Fibroblast of villous mesenchyme (primary cell): Measurements from ENCODE around the gene FBXW12. TPM values are rescaled to one million over a fixed set of nuclear protein-coding genes. Genes with fewer than 3 reads are reported as not detected.

ENCODE experiments used
- DNase-seq: peaks from one replicate; pipeline ENCODE4 v3.0.0-alpha.2; 2010; ENCODE audit warnings: low read depth
- H3K4me3 ChIP-seq: 2 replicates; pipeline ENCODE4 v1.5.1; 2011; ENCODE audit warnings: low read depth, mild to moderate bottlenecking, low read length
- total RNA-seq: library from RNA; depleted of rRNA; stranded (reverse); fragments of >200 nt; gene quantifications from 2 replicates; pipeline ENCODE4 v1.2.3, GENCODE V29; 2012
- TF ChIP-seq, protein P1 (sequence below): IDR thresholded peaks from 2 replicates; pipeline ENCODE4 v1.5.1; 2012; ENCODE audit warnings: low read depth, mild to moderate bottlenecking, low read length; ENCODE audit not compliant: insufficient read depth

FBXW12 gene
- total RNA-seq, 1 donor = not detected

DNA sequence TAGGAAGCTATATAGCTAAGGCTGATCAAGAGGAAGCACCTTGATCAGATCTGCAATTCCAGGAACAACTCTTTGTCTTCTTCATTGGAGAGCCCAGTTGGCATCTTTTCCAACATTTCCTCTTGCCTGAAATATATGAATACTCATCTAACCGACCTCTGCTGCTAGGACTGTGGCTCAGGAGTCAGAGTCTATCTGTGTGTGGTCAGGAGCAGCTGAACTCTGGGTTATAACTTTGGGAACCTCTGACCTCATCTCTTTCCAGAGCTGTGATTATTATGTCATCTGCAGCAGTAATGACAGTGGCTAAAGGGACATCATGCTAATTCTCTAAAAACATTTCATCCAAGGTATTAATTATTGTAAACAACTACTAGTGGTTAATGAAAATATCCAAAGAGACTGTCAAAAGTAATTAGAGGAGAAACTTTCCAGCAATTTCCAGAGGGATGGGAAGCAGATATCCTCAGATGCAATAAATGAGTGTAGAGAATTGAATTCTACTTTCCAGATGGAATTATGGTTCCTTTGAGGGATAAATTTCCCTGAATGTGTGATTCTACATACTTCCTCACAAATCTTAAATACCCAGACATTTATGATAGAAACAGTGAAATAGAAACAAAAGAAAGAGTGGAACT, 27.0 kb upstream of the FBXW12 start:
- TF ChIP-seq, protein P1, sequence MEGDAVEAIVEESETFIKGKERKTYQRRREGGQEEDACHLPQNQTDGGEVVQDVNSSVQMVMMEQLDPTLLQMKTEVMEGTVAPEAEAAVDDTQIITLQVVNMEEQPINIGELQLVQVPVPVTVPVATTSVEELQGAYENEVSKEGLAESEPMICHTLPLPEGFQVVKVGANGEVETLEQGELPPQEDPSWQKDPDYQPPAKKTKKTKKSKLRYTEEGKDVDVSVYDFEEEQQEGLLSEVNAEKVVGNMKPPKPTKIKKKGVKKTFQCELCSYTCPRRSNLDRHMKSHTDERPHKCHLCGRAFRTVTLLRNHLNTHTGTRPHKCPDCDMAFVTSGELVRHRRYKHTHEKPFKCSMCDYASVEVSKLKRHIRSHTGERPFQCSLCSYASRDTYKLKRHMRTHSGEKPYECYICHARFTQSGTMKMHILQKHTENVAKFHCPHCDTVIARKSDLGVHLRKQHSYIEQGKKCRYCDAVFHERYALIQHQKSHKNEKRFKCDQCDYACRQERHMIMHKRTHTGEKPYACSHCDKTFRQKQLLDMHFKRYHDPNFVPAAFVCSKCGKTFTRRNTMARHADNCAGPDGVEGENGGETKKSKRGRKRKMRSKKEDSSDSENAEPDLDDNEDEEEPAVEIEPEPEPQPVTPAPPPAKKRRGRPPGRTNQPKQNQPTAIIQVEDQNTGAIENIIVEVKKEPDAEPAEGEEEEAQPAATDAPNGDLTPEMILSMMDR = no peak
- no peak for DNase-seq
- H3K4me3 ChIP-seq = no peak overlapping the region

DNA sequence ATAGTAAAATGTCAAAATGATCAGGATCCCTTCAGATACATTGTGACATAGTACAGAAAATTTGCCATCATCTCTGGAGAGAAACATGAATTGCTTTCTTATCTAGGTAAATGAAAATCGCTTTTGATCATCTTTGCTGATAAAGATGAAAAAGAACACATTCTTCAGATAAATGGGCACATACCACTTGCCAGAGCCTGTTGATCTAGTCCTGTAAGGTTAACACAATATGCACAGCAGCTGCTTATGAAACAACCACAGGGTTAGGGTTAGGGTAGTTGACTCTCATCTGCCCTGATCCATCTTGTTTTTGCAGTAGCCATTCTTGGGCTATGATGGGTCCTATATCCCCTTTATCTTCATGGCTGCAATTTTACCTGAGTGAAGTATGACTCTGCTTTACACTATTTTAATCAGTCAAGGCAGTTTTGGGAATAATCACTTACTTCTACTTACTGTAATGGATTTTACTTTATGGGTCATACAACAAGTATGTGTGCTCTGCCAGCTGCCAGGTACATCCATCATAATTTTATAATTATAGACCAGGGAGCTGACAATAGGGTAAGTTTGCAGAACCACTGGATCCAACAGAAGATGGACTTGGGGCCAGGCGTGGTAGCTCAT, 26.0 kb upstream of the FBXW12 start:
- no peak overlapping the region for H3K4me3 ChIP-seq
- no peak for DNase-seq
- TF ChIP-seq, protein P1 = no peak

DNA sequence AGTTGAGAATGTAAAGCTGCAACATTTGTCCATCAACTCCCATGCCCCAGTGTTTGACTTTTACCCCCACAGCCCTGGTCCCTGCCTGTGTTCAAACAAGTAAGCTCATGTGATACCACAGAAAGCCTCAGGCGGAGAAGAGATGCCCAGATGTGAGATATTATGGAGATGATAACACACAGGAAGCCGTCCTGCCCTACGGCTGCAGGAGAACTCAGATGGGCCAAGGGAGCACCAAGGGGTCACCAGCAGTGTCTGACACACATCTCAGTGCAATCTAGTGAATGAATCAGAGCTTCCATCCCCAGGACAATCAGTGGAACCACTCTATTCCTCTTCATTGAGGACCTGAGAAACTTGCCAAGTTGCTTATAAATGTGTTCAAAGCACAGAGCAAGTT, 24.5 kb upstream of the FBXW12 start:
- H3K4me3 ChIP-seq = no peak overlapping the region
- TF ChIP-seq, protein P1 = no peak
- DNase-seq = no peak

DNA sequence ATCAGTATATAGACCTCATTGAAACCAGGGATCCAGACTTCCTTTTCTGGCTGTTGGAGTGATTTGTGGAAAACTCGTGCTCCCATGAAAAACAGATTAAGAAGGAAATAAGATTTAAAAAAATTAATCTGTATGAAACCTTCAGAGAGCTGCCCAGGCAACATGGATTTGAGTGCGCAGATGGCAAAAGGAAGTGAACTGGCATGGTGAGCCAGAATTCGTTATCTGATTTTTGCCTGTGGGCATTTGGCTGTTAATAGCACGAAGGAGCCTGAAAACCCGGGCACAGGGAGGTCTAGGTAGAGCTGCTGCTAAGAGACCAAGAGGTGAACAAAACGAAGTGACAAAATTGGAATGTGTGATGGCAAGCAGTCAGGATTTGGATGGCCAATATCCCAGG, 19.5 kb upstream of the FBXW12 start:
- H3K4me3 ChIP-seq = no peak overlapping the region
- TF ChIP-seq, protein P1 = no peak
- no peak for DNase-seq

DNA sequence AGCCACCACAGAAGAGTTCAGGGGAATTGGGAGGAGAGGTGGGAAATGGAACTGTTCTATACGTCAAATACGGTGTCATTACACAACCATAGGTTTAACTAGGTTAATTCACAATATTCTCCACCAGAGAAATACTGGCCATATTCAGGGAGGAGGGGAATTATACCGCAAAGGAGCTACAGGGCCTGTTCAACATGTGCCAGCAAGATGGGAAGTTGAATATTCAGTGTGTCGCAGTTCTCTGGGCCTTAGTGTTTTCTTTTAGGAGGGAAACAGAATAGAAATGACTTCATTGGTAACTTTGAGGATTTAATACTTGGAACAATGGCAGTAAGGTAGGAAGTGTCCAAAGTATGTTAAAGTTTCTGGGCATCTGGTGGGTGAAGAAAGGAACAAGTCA, 18.0 kb upstream of the FBXW12 start:
- H3K4me3 ChIP-seq = no peak overlapping the region
- TF ChIP-seq, protein P1 = no peak
- DNase-seq = no peak

DNA sequence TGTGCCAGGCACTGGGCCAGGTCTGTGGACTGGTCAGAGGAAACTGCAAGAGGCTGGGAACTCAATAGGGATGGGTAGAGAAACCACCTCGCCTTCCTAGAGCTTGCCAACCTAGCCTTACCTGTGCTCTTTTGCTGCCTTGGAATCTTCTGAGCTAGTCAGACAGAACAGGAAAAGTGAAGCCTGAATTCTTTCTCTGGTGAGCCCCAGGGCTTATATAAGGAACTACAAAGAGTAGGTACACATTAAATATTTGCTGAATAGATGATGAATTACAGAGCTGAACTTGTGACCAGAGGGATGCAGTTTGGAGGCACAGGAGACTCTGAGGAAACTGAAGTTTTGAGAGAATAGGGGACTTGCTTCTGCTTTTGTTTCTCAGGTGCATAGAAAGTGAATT, 15.6 kb upstream of the FBXW12 start:
- TF ChIP-seq, protein P1 = no peak
- no peak for DNase-seq
- H3K4me3 ChIP-seq = no peak overlapping the region

DNA sequence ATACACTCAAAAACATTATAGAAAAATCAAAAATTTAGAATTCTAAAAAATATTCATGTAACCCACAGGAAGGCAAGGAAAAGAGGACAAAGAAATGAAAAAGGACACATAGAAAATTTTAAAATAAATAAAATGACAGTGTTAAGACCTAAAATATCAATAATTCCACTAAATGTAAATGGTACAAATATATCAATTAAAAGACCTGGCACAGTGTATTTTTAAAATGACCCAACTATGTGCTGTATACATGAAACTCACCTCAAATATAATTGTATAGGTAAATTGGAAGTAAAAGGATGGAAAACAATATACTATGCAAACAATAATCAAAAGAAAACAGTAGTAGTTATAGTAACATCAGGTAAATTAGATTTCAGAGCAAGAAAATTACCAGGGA, 10.1 kb upstream of the FBXW12 start:
- no peak for DNase-seq
- TF ChIP-seq, protein P1 = no peak
- H3K4me3 ChIP-seq = no peak overlapping the region
